Measurements from ENCODE around the gene DTNB.

DTNB gene

GRCh38 chr2:25492726-25493125 lies 180.7 kb downstream of the DTNB start:
- peak; percentile 83 for DNase-seq

GRCh38 chr2:25491966-25492532 lies 181.3 kb downstream of the DTNB start:
- peak; percentile 42 for DNase-seq

- no peak for DNase-seq
These were observed 182.2 kb downstream of the DTNB start for GRCh38 chr2:25491003-25491696.

GRCh38 chr2:25490217-25490616 lies 183.2 kb downstream of the DTNB start:
- no peak for DNase-seq

- no peak for DNase-seq
These were observed 183.7 kb downstream of the DTNB start for GRCh38 chr2:25489631-25490030.

- no peak for DNase-seq
These were observed 189.6 kb downstream of the DTNB start for GRCh38 chr2:25483607-25484266.

GRCh38 chr2:25482341-25482740 lies 191.0 kb downstream of the DTNB start:
- no peak for DNase-seq

GRCh38 chr2:25481381-25482300 lies 191.7 kb downstream of the DTNB start:
- DNase-seq: no peak

- no peak for DNase-seq
These were observed 192.8 kb downstream of the DTNB start for GRCh38 chr2:25480561-25480960.

- no peak for DNase-seq
These were observed 193.6 kb downstream of the DTNB start for GRCh38 chr2:25479761-25480160.

- DNase-seq: no peak
These were observed 194.6 kb downstream of the DTNB start for GRCh38 chr2:25478736-25479135.

- peak; percentile 97 for DNase-seq
These were observed 199.5 kb downstream of the DTNB start for GRCh38 chr2:25473758-25474340.

- no peak for DNase-seq
These were observed 200.2 kb downstream of the DTNB start for GRCh38 chr2:25473131-25473530.

- DNase-seq: no peak
These were observed 202.6 kb downstream of the DTNB start for GRCh38 chr2:25470806-25471205.

- DNase-seq: no peak
These were observed 205.6 kb downstream of the DTNB start for GRCh38 chr2:25467743-25468142.

GRCh38 chr2:25462021-25462420 lies 211.4 kb downstream of the DTNB start:
- no peak for DNase-seq

- no peak for DNase-seq
These were observed 213.0 kb downstream of the DTNB start for GRCh38 chr2:25460261-25460905.

- no peak for DNase-seq
These were observed 218.4 kb downstream of the DTNB start for GRCh38 chr2:25454824-25455611.

- no peak for DNase-seq
These were observed 220.0 kb downstream of the DTNB start for GRCh38 chr2:25453199-25453905.

GRCh38 chr2:25448808-25449207 lies 224.6 kb downstream of the DTNB start:
- DNase-seq: no peak

GRCh38 chr2:25447018-25447417 lies 226.4 kb downstream of the DTNB start:
- DNase-seq: no peak

All from DMS79 treated with DMSO at 0.1 percent for 48 hours (cell line).